Nephron (organoid): Measurements from ENCODE around the gene MEX3D.

ENCODE experiments used
- H3K27ac Mint-ChIP-seq, 3 experiments: 2 replicates each; pipeline ENCODE4 v1.8.0; 2020; ENCODE audit warnings: mixed read lengths in 3 of 3, mild to moderate bottlenecking in 2 of 3, moderate library complexity in 1 of 3
- H3K27me3 Mint-ChIP-seq: 2 replicates; pipeline ENCODE4 v1.8.0; 2021; ENCODE audit warnings: low read depth, mild to moderate bottlenecking, moderate library complexity, mixed read lengths
- H3K36me3 Mint-ChIP-seq: 2 replicates; pipeline ENCODE4 v1.8.0; 2020; ENCODE audit warnings: low read depth, mixed read lengths
- H3K4me1 Mint-ChIP-seq: 2 replicates; pipeline ENCODE4 v1.8.0; 2020; ENCODE audit warnings: mixed read lengths
- H3K4me3 Mint-ChIP-seq, 3 experiments: 2 replicates each; pipeline ENCODE4 v1.8.0; 2020; ENCODE audit warnings: mild to moderate bottlenecking in 3 of 3, mixed read lengths in 3 of 3, moderate library complexity in 2 of 3
- H3K9me3 Mint-ChIP-seq: 2 replicates; pipeline ENCODE4 v1.8.0; 2020; ENCODE audit warnings: mixed read lengths
- CTCF ChIP-seq, 3 experiments: fragments of 200-600 bp; sonication (generic); IDR thresholded peaks; one replicate each; pipeline ENCODE4 v1.5.0; 2021; ENCODE audit warnings: antibody characterized with exemption in 3 of 3; ENCODE audit not compliant: unreplicated experiment in 3 of 3

Gene MEX3D

DNA sequence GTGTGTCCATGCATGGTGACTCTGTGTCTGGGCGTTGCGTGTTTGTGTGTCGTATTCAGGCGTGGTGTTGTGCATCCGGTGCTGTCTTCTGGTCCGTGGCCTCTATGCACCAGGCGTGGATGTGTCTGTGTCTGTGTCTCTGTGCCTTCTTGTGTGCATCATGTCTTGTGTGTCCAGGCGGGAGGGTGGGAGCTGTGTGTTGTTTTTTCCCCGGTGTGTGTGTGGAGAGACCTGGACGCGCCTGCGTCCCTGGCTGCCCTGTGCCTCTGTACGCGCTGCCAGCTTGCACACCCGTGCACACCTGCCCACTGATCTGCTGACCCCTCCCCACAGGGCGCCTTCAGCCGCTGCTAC, 43.2 kb downstream of the MEX3D start:
- peaks cover 52% of the 10 kb centered on the region for H3K27me3 Mint-ChIP-seq
- no peaks in the 10 kb centered on the region for H3K9me3 Mint-ChIP-seq
- H3K4me1 Mint-ChIP-seq, result peaks cover 12% of the 10 kb centered on the region
- H3K36me3 Mint-ChIP-seq, result no peaks in the 10 kb centered on the region
- peak overlapping the region; percentile 66 to 83 (median 81) for H3K4me3 Mint-ChIP-seq
- no peak for TF ChIP-seq CTCF (IDR thresholded peaks at IDR 0.05; ENCODE audit: unreplicated experiment in 3 of 3)
- no peak overlapping the region for H3K27ac Mint-ChIP-seq

DNA sequence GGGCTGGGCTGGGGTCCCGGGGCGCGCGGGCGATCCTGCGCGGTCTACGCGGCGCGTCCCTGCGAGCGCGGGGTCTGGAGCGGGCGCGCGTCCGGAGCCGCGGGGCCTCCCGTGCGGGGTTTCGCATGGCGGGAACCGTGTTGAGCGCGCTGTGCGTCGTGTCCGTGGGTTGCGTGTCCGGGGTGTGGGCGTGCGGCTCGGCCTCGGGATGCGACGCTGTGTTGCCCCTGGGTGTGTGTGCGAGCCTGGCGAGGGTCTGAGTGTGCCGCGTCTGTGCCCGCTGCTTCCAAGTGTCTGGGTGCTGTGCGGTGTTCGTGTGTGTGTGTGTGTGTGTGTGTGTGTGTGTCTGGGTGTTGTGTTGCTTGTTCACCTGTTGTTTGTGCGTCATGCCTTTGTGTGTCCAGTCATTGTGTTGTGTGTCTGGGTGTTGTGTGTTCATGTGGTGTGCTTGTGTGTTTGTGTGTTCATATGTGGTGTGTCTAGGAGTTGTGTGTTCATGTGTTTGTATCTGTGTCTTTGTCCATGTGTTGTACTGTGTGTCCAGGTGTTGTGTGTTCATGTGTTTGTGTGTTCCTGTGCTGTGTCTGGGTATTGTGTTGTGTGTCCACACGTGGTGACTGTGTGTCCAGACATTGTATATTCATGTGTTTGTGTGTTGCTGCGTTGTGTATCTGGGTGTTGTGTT, 43.7 kb downstream of the MEX3D start:
- no peak for TF ChIP-seq CTCF (IDR thresholded peaks at IDR 0.05; ENCODE audit: unreplicated experiment in 3 of 3)
- peaks cover 12% of the 10 kb centered on the region for H3K4me1 Mint-ChIP-seq
- no peaks in the 10 kb centered on the region for H3K9me3 Mint-ChIP-seq
- H3K4me3 Mint-ChIP-seq, result peak overlapping the region; percentile 66 to 83 (median 81)
- H3K27ac Mint-ChIP-seq, result no peak overlapping the region
- H3K27me3 Mint-ChIP-seq, result peaks cover 48% of the 10 kb centered on the region
- H3K36me3 Mint-ChIP-seq, result no peaks in the 10 kb centered on the region

DNA sequence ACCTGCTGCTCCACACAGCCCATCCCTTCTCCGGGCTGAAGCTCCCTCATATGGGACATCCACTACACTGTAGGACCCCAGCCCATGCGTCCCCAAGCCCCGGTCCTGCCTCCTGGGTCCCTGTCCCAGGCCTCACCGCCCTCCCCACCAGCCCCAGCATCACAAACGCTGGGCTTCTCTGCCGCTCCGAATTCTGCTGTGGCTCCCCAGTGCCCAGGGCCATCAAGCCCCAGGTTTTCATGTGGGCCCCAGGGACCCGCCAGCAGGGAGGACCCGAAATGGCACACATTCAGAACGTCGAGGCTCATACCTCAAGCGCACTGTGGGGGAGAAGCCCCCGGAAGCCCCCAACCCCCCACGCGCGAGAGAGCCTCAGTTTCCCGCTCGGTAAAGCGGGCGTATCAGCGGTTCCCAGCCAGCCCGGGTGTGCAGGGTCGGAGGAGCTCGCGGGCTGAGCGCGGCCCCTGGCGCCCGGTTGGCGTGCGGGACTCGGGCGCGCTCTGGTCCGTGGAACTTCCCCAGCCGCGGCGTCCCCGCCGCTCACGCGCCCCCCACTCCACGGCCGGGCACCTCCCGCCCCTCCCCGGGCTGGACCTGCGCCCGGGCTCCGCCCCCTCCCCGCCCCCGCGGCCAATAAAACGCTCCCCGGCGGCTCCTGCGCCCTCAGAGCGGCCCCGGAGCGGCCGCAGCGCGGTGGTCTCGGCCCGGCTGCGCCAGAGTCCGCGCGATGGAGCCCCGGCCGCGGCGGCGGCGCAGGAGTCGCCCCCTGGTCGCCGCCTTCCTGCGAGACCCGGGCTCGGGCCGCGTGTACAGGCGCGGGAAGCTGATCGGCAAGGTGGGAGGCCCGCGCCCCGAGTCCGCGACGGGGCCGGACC, 44.5 kb downstream of the MEX3D start, which contains the start of gene PLK5:
Gene PLK5 (plus strand): TSS at position 666 of the 875 bp plus-strand sequence. CDS start 2,920 bp downstream, outside the sequence.
- TF ChIP-seq CTCF (IDR thresholded peaks at IDR 0.05; ENCODE audit: unreplicated experiment in 3 of 3), result no peak
- Mint-ChIP-seq H3K27ac (no peak within 1 kb of the TSS), H3K9me3 (no peaks in the 10 kb centered on the region), H3K4me1 (peaks cover 12% of the 10 kb centered on the region), H3K36me3 (no peaks in the 10 kb centered on the region), H3K27me3 (peaks cover 48% of the 10 kb centered on the region), H3K4me3 (peak within 1 kb of the TSS; percentile 66 to 83 (median 81))

DNA sequence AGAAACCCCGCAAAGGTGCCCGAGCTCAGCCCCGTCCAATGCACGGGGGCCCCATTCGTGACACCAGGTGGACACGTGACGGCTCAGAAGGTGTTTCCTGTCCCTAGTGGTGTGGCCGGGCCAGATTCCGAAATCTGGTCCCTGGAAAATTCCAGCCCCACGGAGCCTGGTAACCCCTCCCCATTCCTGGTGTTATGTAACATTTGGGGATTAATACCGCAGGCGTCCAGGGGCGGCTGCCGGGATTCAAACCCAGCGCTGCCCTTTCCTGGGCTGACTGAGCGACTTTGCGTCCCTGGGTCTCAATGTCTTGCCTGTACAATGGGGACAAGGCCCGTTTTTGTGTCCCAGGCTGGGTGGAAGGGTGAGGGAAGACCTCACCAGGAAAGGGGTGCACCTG, 45.3 kb downstream of the MEX3D start:
- Mint-ChIP-seq H3K27ac (no peak overlapping the region), H3K4me3 (no peak overlapping the region), H3K36me3 (no peaks in the 10 kb centered on the region), H3K4me1 (peaks cover 12% of the 10 kb centered on the region), H3K27me3 (peaks cover 51% of the 10 kb centered on the region), H3K9me3 (no peaks in the 10 kb centered on the region)
- no peak for TF ChIP-seq CTCF (IDR thresholded peaks at IDR 0.05; ENCODE audit: unreplicated experiment in 3 of 3)

DNA sequence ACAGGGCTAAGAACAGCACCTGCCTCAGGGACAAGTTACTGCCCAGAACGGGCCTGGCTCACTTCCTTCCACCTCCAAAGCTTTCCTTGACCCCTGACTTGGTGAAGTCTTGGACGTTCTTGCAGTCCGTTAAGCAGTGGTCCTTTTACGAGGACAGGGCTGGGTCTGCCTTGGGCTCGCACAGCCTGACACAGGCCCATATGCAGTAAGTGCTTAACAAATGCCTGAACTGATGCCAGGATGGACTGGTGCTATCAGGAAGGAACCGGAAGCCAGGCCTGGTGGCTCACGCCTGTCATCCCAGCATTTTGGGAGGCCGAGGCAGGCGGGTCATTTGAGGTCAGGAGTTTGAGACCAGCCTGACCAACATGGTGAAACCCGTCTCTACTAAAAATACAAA, 46.1 kb downstream of the MEX3D start:
- H3K27ac Mint-ChIP-seq, result no peak overlapping the region
- no peaks in the 10 kb centered on the region for H3K9me3 Mint-ChIP-seq
- no peaks in the 10 kb centered on the region for H3K36me3 Mint-ChIP-seq
- H3K27me3 Mint-ChIP-seq, result peaks cover 49% of the 10 kb centered on the region
- H3K4me3 Mint-ChIP-seq, result peak overlapping the region in 1 of 3 experiments; percentile 29
- peaks cover 12% of the 10 kb centered on the region for H3K4me1 Mint-ChIP-seq
- no peak for TF ChIP-seq CTCF (IDR thresholded peaks at IDR 0.05; ENCODE audit: unreplicated experiment in 3 of 3)
